HEK293 (cell line): ENCODE measurements around the gene LDLRAP1.

Source experiments
- CTCF ChIA-PET: fragments of 350-600 bp; formaldehyde crosslinking; extraction: SDS; loops from one replicate; lab custom pipeline; 2021; ENCODE audit warnings: antibody characterized with exemption; lab: Yijun Ruan, JAX
- POLR2A ChIA-PET: fragments of 300-600 bp; formaldehyde crosslinking; extraction: SDS; loops from one replicate; lab custom pipeline; 2020; ENCODE audit warnings: antibody characterized with exemption, inconsistent platforms; lab: Yijun Ruan, JAX
- H3K27ac ChIP-seq: fragments of 200-500 bp; sonication (Bioruptor generic); 2 replicates; pipeline ENCODE4 v1.5.1; 2014; ENCODE audit warnings: low read depth, low read length, control low read depth, inconsistent platforms; ENCODE audit errors: extremely low read depth
- H3K36me3 ChIP-seq, 2 experiments: fragments of 200-500 bp in 1 of 2; sonication (Bioruptor generic) in 1 of 2; 1 replicate in 1 of 2; 2 replicates in 1 of 2; pipeline ENCODE4 v1.5.1; 2014 to 2017; ENCODE audit warnings: inconsistent platforms in 2 of 2, low read length in 2 of 2; ENCODE audit not compliant: control insufficient read depth in 2 of 2, insufficient read depth in 1 of 2
- H3K4me1 ChIP-seq: fragments of 200-500 bp; sonication (Bioruptor generic); 2 replicates; pipeline ENCODE4 v1.5.1; 2014; ENCODE audit warnings: mild to moderate bottlenecking, low read length, inconsistent platforms; ENCODE audit not compliant: control insufficient read depth, insufficient read depth
- H3K4me3 ChIP-seq: 2 replicates; pipeline ENCODE4 v1.5.1; 2011; ENCODE audit warnings: low read depth, mild to moderate bottlenecking, control low read depth, low read length, moderate library complexity
- H3K9me3 ChIP-seq: fragments of 200-500 bp; sonication (Bioruptor generic); 2 replicates; pipeline ENCODE4 v1.5.1; 2014; ENCODE audit warnings: low read depth, low read length, inconsistent platforms; ENCODE audit not compliant: control insufficient read depth, insufficient read depth
- KLF10 ChIP-seq: fragments of 450-650 bp; IDR thresholded peaks from 2 replicates; pipeline ENCODE4 v1.5.1; 2018; ENCODE audit warnings: missing biosample characterization, mild to moderate bottlenecking, missing genetic modification characterization
- KLF8 ChIP-seq: fragments of 450-650 bp; formaldehyde crosslinking; IDR thresholded peaks from 2 replicates; pipeline ENCODE4 v1.5.1; 2016; ENCODE audit warnings: missing biosample characterization, missing genetic modification characterization
- OVOL3 ChIP-seq: fragments of 450-650 bp; formaldehyde crosslinking; IDR thresholded peaks from 2 replicates; pipeline ENCODE4 v1.5.1; 2016; ENCODE audit warnings: missing biosample characterization, missing genetic modification characterization
- SP7 ChIP-seq: fragments of 450-650 bp; formaldehyde crosslinking; IDR thresholded peaks from 2 replicates; pipeline ENCODE4 v1.5.1; 2016; ENCODE audit warnings: missing biosample characterization, missing genetic modification characterization
- ZBTB17 ChIP-seq: fragments of 450-650 bp; formaldehyde crosslinking; IDR thresholded peaks from 2 replicates; pipeline ENCODE4 v1.5.1; 2016; ENCODE audit warnings: missing biosample characterization, missing genetic modification characterization
- ZBTB48 ChIP-seq: fragments of 450-650 bp; formaldehyde crosslinking; IDR thresholded peaks from 2 replicates; pipeline ENCODE4 v1.5.1; 2016; ENCODE audit warnings: missing biosample characterization, missing genetic modification characterization
- ZNF184 ChIP-seq: fragments of 450-650 bp; IDR thresholded peaks from 2 replicates; pipeline ENCODE4 v1.5.1; 2018; ENCODE audit warnings: missing biosample characterization, mild to moderate bottlenecking, missing genetic modification characterization
- ZNF23 ChIP-seq: fragments of 450-650 bp; formaldehyde crosslinking; IDR thresholded peaks from 2 replicates; pipeline ENCODE4 v1.5.1; 2016; ENCODE audit warnings: missing biosample characterization, missing genetic modification characterization, borderline replicate concordance
- ZNF274 ChIP-seq, 2 experiments: fragments of 200-500 bp in 1 of 2; fragments of 450-650 bp in 1 of 2; sonication (Bioruptor generic) in 1 of 2; formaldehyde crosslinking in 1 of 2; IDR thresholded peaks; 2 replicates each; pipeline versions ENCODE4 v1.5.1 to v1.6.1; 2014 to 2016; ENCODE audit warnings: borderline replicate concordance in 1 of 2, inconsistent platforms in 1 of 2, low read length in 1 of 2, missing biosample characterization in 1 of 2, missing genetic modification characterization in 1 of 2
- ZNF335 ChIP-seq: fragments of 450-650 bp; formaldehyde crosslinking; conservative IDR thresholded peaks from 2 replicates; pipeline ENCODE4 v1.5.1; 2016; ENCODE audit warnings: missing biosample characterization, missing genetic modification characterization
- ZNF366 ChIP-seq: fragments of 450-650 bp; formaldehyde crosslinking; conservative IDR thresholded peaks from 2 replicates; pipeline ENCODE4 v1.5.1; 2016; ENCODE audit warnings: missing biosample characterization, missing genetic modification characterization
- ZNF398 ChIP-seq: fragments of 450-650 bp; formaldehyde crosslinking; IDR thresholded peaks from 2 replicates; pipeline ENCODE4 v1.5.1; 2017; ENCODE audit warnings: missing biosample characterization, missing genetic modification characterization
- ZNF473 ChIP-seq: fragments of 450-650 bp; formaldehyde crosslinking; IDR thresholded peaks from 2 replicates; pipeline ENCODE4 v1.5.1; 2017; ENCODE audit warnings: missing biosample characterization, missing genetic modification characterization
- ZNF48 ChIP-seq: fragments of 450-650 bp; formaldehyde crosslinking; IDR thresholded peaks from 2 replicates; pipeline ENCODE4 v1.5.1; 2016; ENCODE audit warnings: missing biosample characterization, missing genetic modification characterization
- ZNF548 ChIP-seq: fragments of 450-650 bp; formaldehyde crosslinking; IDR thresholded peaks from 2 replicates; pipeline ENCODE4 v1.5.1; 2016; ENCODE audit warnings: missing biosample characterization, missing genetic modification characterization
- ZNF629 ChIP-seq: fragments of 450-650 bp; formaldehyde crosslinking; IDR thresholded peaks from 2 replicates; pipeline ENCODE4 v1.5.1; 2017; ENCODE audit warnings: missing biosample characterization, missing genetic modification characterization
- ZNF792 ChIP-seq: fragments of 450-650 bp; formaldehyde crosslinking; IDR thresholded peaks from 2 replicates; pipeline ENCODE4 v1.5.1; 2016; ENCODE audit warnings: missing biosample characterization, missing genetic modification characterization
- TF ChIP-seq, protein P1 (sequence below): fragments of 450-650 bp; formaldehyde crosslinking; IDR thresholded peaks from 2 replicates; pipeline ENCODE4 v1.5.1; 2016; ENCODE audit warnings: missing biosample characterization, missing genetic modification characterization, low read depth

The LDLRAP1 gene

DNA sequence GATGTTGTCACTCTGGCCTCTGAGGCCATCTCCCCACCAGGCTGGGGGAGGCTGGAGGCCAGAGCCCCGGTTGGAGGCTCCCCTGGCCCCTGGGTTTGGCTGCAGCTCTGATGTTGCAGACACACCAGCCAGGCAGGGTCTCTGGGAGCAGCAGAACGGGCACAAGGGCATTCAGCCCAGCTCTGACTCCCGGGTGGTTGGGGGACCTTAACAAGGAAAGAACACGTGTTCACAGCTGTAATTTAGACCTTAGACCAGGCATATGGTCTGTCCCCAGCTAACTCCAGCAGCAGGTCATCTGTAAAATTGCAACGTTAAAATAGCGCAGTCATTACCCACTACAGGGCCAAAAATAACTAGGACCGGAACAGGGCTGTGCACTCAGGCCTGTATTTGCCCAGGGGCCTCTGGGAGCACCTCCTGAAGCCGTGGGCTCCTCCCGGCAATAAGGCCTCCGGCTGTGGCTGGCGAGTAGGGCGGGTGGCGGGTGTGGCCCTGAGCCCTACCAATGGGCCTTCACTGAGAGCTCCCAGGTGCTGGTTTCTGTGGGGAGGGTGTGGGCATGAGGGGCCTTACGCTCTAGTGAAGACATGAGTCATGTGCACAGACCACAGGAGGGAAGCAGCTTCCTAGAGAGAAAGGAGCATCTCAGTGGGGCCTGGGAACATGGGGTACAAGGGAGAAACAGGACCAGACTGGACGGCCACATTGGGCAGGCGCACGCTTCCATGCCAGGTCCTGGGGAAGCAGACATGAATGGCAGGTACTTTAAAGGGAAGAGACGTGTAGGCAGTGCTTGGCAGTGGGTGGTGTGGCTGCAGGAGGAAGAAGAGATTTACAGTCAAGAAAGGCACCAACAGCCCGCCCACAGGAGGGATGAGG is 6.1 kb downstream of the LDLRAP1 start (continued):
- TF ChIP-seq ZNF548 (tag by site-specific recombination) (no peak), KLF10 (tag by site-specific recombination) (peak; percentile 97), ZNF184 (tag by site-specific recombination) (no peak), ZNF473 (tag by site-specific recombination) (no peak), ZNF335 (tag by site-specific recombination) (peak; percentile 64)

- POLR2A ChIA-PET: interaction anchor here (1.1 to 1.5 kb wide), 2 partner anchors 17 to 22 kb away, joined by 4 to 6 read pairs; no protein-coding TSS in a partner anchor
- CTCF ChIA-PET: interaction anchor here (0.9 to 2.0 kb wide), 4 partner anchors 22 to 68 kb away, joined by 3 to 6 read pairs (median 3); no protein-coding TSS in a partner anchor
Measured at GRCh38 chr1:25550155-25550506, 6.7 kb downstream of the LDLRAP1 start.

GRCh38 chr1:25550683-25551310 is 7.4 kb downstream of the LDLRAP1 start:
- H3K4me3 ChIP-seq: no peak overlapping the region
- ChIA-PET CTCF (interaction anchor here (0.6 to 1.2 kb wide), 4 partner anchors 23 to 68 kb away, joined by 3 to 5 read pairs (median 3); no protein-coding TSS in a partner anchor), POLR2A (interaction anchor here (1.5 kb wide), 1 partner anchor 16 kb away, joined by 6 read pairs; no protein-coding TSS in a partner anchor)
- peaks cover 4% of the 10 kb centered on the region; the same call in 1 of the 2 replicates for H3K4me1 ChIP-seq
- no peak overlapping the region for H3K27ac ChIP-seq
- H3K9me3 ChIP-seq: no peaks in the 10 kb centered on the region
- peak; percentile 57; the same call in 1 of the 2 replicates for TF ChIP-seq ZBTB48 (tag by site-specific recombination)
- peak; percentile 90; the same call in 1 of the 2 replicates for TF ChIP-seq ZNF23 (tag by site-specific recombination)
- peak; percentile 77 for TF ChIP-seq ZBTB17 (tag by site-specific recombination)
- TF ChIP-seq ZNF274 (IDR thresholded peaks at IDR 0.05; ENCODE audit: low read length): no peak
- TF ChIP-seq ZNF274 (tag by site-specific recombination; IDR thresholded peaks at IDR 0.05; ENCODE audit: borderline replicate concordance): no peak
- H3K36me3 ChIP-seq: peaks cover 0 to 17% of the 10 kb centered on the region in 2 experiments; a peak in 1 of 3 replicates

More at GRCh38 chr1:25550155-25550506, 6.7 kb downstream of the LDLRAP1 start:
- Histone ChIP-seq H3K9me3 (no peaks in the 10 kb centered on the region), H3K27ac (no peak overlapping the region), H3K4me1 (peaks cover 4% of the 10 kb centered on the region; the same call in 1 of the 2 replicates), H3K36me3 (peaks cover 0 to 10% of the 10 kb centered on the region in 2 experiments; a peak in 1 of 3 replicates), H3K4me3 (no peak overlapping the region)
- TF ChIP-seq ZNF629 (tag by site-specific recombination): peak; percentile 60
- TF ChIP-seq ZNF792 (tag by site-specific recombination): no peak
- peak; percentile 34; the same call in 1 of the 2 replicates for TF ChIP-seq ZNF398 (tag by site-specific recombination)
- peak; percentile 76; the same call in 1 of the 2 replicates for TF ChIP-seq SP7 (tag by site-specific recombination)
- TF ChIP-seq KLF8: 0 out of 2 replicates have a peak, but pooled peaks have one; percentile 19
- TF ChIP-seq ZNF366: 0 out of 2 replicates have a peak, but pooled peaks have one; percentile 27
- TF ChIP-seq, protein P1, sequence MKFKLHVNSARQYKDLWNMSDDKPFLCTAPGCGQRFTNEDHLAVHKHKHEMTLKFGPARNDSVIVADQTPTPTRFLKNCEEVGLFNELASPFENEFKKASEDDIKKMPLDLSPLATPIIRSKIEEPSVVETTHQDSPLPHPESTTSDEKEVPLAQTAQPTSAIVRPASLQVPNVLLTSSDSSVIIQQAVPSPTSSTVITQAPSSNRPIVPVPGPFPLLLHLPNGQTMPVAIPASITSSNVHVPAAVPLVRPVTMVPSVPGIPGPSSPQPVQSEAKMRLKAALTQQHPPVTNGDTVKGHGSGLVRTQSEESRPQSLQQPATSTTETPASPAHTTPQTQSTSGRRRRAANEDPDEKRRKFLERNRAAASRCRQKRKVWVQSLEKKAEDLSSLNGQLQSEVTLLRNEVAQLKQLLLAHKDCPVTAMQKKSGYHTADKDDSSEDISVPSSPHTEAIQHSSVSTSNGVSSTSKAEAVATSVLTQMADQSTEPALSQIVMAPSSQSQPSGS (tag by site-specific recombination): no peak
- TF ChIP-seq OVOL3 (tag by site-specific recombination): no peak
- TF ChIP-seq ZNF48: no peak
